Activated T-cell treated with anti-CD3 and anti-CD28 coated beads, Interleukin-2, amount 50 U/mL, for 72 hours (primary cell): Measurements from ENCODE around the gene CABLES1. TPM values are rescaled to one million over a fixed set of nuclear protein-coding genes. Genes with fewer than 3 reads are reported as not detected.
"Not testable (repeated sequence)": the region's sequence is repeated elsewhere in the genome, so short reads cannot be mapped to it uniquely, and the experiment has no call there.

Source experiments
- ATAC-seq, 2 donors: fragments of 150-1000 bp; cut with Tn5 transposase; replicated peaks in 1 of 2; 2 replicates each; pipeline ENCODE4 v1.10.0; 2021; ENCODE audit warnings: moderate library complexity in 2 of 2, mild to moderate bottlenecking in 1 of 2
- DNase-seq, 2 donors: peaks; one replicate each; pipeline ENCODE4 v3.0.0; 2021 to 2022; ENCODE audit warnings: mixed read lengths in 1 of 2
- H3K27ac Mint-ChIP-seq: one replicate; pipeline ENCODE4 v1.8.0; 2022; ENCODE audit warnings: mild to moderate bottlenecking, moderate library complexity, mixed read lengths
- H3K27me3 Mint-ChIP-seq: one replicate; pipeline ENCODE4 v1.8.0; 2022; ENCODE audit warnings: low read depth, mixed read lengths
- H3K36me3 Mint-ChIP-seq, 2 donors: one replicate each; pipeline ENCODE4 v1.8.0; 2022; ENCODE audit warnings: mixed read lengths in 2 of 2, mild to moderate bottlenecking in 1 of 2; ENCODE audit not compliant: insufficient read depth in 2 of 2
- H3K4me1 Mint-ChIP-seq: one replicate; pipeline ENCODE4 v1.8.0; 2022; ENCODE audit warnings: low read depth, mixed read lengths
- H3K4me3 Mint-ChIP-seq, 2 donors: one replicate each; pipeline ENCODE4 v1.8.0; 2022; ENCODE audit warnings: mild to moderate bottlenecking in 2 of 2, mixed read lengths in 2 of 2, moderate library complexity in 2 of 2
- H3K9me3 Mint-ChIP-seq, 2 donors: one replicate each; pipeline ENCODE4 v1.8.0; 2022; ENCODE audit warnings: mixed read lengths in 2 of 2
- total RNA-seq, 2 donors: library from RNA; stranded (reverse); gene quantifications; one replicate each; pipeline ENCODE4 v1.2.3, GENCODE V29; 2022

The CABLES1 gene
- total RNA-seq, 2 donors from 2014 or later, result 5.5 to 15.0 TPM

DNA sequence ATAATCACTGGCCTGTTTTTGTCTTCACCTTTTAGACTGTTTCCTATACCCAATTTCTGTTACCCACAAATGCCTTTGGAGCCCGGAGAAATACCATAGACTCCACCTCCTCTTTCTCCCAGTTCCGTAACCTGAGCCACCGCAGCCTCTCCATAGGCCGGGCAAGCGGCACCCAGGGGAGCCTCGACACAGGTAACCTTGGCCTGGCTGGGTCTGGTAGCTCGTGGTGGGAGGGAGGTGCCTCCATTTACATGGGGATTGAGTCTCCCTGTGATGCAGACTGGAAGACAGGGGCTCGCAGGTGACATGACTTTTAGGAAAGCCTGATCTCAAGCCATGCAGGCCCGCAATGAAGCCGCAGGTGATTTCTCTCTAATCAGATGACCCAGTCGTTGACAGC is 100.6 kb downstream of the CABLES1 start:
- ATAC-seq, result no peak
- Mint-ChIP-seq H3K4me1 (peaks cover 65% of the 10 kb centered on the region), H3K9me3 (no peaks in the 10 kb centered on the region), H3K27ac (no peak overlapping the region), H3K36me3 (peaks cover 0 to 10% of the 10 kb centered on the region in 2 donors), H3K4me3 (no peak overlapping the region), H3K27me3 (no peaks in the 10 kb centered on the region)
- no peak for DNase-seq

DNA sequence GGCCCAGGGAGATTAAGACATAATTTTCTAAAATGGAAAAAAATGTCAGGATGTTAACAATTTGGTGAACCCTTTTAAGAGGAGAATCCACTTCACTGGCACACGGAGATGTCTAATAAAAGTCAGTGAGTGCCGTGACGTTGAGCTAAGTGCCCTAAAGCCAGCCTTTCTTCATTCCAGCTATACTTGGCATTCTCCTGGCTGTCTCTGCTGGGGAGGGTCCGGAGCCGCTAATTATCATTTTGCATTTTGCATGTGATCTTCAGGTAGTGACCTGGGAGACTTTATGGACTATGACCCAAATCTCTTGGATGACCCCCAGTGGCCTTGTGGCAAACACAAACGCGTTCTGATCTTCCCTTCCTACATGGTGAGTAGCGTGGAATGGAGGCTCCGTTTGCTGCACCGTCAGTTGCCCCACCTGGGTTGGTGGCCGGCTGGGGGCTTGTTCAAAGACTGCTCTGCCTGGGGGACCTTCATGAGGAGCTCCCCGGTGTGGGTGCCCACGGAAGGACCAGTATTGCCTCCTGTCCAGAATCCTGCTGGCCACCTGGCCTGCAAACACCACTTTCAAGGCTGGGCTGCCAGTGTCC is 101.7 kb downstream of the CABLES1 start:
- H3K36me3 Mint-ChIP-seq, result peaks cover 0 to 6% of the 10 kb centered on the region in 2 donors
- no peaks in the 10 kb centered on the region for H3K27me3 Mint-ChIP-seq
- H3K4me3 Mint-ChIP-seq, result peak overlapping the region in 1 of 2 donors; percentile 5
- H3K4me1 Mint-ChIP-seq, result peaks cover 60% of the 10 kb centered on the region
- H3K9me3 Mint-ChIP-seq, result no peaks in the 10 kb centered on the region
- no peak for DNase-seq
- no peak overlapping the region for H3K27ac Mint-ChIP-seq
- no peak for ATAC-seq

DNA sequence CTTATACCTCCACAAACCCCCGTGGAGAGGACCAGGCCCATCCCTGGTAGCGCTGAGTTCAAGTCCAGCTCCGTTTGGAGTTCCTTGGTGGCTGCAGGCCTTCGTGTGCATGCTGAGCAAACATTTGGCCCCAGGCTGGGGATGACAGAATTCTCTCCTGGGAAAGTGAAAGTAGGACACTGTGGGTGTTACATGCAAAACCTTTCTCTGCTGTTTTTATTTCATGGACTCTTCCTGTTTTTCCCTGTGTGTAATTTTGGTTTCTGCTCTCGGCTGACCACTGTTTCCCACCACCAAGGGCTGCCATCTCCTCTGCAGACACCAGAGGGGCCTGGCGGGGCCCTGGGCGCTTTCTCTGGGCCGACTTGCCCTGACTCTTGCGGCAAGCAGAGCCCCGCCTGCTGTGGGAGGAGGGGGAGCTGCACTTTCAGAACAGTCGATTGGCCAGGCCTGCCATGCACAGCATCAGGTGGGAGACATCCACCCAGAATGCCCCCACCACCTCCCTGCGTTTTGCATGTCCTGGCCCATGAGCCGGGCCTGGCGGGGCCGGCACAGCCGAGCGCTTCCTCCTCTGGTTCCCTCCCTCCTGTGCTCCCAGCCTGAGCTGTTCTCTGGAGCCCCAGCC is 102.4 kb downstream of the CABLES1 start:
- Mint-ChIP-seq H3K27me3 (no peaks in the 10 kb centered on the region), H3K4me1 (peaks cover 56% of the 10 kb centered on the region), H3K9me3 (no peaks in the 10 kb centered on the region), H3K27ac (peak overlapping the region; percentile 39), H3K4me3 (peak overlapping the region; percentile 77 to 78), H3K36me3 (peaks cover 0 to 3% of the 10 kb centered on the region in 2 donors)
- ATAC-seq (peak; percentile 79 to 81), DNase-seq (peak; percentile 59 to 61)

DNA sequence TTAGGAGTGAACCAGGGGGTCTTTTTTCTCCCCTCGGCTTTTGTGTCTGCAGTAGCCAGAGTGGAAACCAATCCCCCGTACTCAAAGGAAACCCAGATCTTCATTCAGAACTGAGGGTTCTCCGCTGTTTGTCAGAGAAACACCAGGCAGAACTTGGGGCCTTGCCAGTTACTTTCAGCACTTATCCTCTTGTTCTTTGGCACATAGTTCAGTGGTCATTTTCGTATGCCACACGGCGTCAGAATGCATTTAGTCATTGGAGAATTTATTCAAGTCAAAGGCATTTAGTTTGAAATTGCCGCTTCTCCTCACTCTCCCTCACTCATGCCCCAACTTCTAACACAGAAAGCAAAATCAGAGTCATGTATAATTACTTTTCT is 102.9 kb downstream of the CABLES1 start:
- no peaks in the 10 kb centered on the region for H3K36me3 Mint-ChIP-seq
- no peaks in the 10 kb centered on the region for H3K27me3 Mint-ChIP-seq
- H3K4me1 Mint-ChIP-seq, result peaks cover 51% of the 10 kb centered on the region
- H3K9me3 Mint-ChIP-seq, result no peaks in the 10 kb centered on the region
- no peak for DNase-seq
- no peak for ATAC-seq
- peak overlapping the region; percentile 85 for H3K27ac Mint-ChIP-seq
- peak overlapping the region; percentile 77 to 78 for H3K4me3 Mint-ChIP-seq

DNA sequence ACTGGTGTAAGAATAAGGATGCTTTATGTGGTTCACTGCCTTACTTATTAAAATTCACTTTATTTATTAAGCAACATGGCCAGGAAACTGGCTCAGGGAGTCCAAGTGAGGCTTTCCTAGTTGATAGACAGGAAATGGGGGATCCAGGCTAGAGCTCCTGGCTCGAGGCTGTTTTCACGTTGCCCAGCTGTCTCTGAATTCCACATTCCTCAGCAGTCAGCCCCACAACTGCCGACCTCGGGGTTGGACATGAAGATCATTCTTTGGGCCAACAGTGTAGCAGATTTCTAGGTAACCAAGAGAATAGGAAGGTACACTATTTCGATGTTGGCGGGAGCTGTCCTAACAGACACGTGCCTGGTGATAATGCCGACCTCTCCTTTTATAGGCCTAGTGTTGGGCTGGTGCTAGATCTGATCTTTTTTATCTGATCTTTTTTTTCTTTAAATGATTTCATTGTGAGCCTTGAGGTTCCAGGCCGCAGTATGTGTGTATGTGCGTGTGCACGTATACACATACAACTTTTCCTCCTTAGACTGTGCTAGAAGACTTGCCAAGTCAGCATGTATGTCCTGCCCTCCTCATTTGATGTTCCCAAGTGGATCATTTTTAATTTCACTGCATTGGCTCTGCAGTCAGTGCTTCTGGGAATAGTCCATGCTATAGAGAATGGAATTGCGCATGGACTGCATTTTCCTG is 103.5 kb downstream of the CABLES1 start:
- H3K36me3 Mint-ChIP-seq, result no peaks in the 10 kb centered on the region
- H3K4me1 Mint-ChIP-seq, result peaks cover 45% of the 10 kb centered on the region
- no peaks in the 10 kb centered on the region for H3K27me3 Mint-ChIP-seq
- DNase-seq (no peak), ATAC-seq (no peak)
- peak overlapping the region; percentile 85 for H3K27ac Mint-ChIP-seq
- peak overlapping the region; percentile 77 to 78 for H3K4me3 Mint-ChIP-seq
- no peaks in the 10 kb centered on the region for H3K9me3 Mint-ChIP-seq

DNA sequence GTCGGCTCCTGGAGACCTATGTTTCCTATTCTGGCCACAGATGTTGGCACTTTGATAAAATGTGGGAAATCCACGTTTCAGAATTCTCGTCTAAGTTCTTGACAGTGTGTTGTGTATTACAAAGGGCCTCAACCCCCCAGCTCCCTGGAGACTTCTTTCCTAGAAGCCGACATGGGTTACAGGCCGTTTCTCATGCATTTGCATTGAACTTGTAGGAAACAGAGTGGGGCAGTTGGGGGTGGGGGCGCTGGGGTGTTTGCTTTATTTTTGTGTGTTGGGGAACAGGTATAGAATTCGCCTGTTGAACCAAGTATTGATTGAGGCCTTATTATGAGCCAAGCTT is 104.0 kb downstream of the CABLES1 start:
- Mint-ChIP-seq H3K4me1 (peaks cover 40% of the 10 kb centered on the region), H3K4me3 (no peak overlapping the region), H3K27me3 (no peaks in the 10 kb centered on the region), H3K27ac (no peak overlapping the region), H3K9me3 (no peaks in the 10 kb centered on the region), H3K36me3 (no peaks in the 10 kb centered on the region)
- no peak for ATAC-seq
- no peak for DNase-seq

DNA sequence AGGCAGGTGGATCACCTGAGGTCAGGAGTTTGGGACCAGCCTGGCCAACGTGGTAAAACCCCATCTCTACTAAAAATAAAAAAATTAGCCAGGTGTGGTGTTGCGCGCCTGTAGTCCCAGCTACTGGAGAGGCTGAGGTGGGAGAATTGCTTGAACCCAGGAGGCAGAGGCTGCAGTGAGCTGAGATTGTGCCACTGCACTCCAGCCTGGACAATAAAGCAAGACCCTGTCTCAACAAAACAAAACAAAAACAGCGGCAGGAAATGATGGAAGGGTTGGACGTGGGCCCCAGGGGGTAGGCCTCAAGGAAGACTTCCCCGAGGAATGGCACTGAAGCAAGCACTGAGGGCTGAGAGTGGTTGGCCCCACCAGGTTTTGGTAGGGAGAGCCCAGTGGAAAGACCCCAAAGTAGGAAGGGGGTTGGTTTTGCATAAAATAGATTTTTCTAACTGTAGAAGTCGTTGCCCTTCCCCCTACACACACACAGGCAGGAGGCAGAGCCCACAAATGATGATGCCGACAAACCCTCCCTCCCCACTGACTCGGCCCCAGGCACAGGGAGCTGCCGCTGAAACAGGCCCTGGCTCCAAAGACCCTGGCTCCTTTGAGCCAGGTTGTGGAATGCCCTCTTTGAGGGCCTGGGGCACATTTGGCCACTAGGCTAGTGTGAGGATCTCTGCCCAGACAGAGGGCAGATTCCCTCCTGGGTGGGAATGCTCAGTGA is 104.8 kb downstream of the CABLES1 start:
- DNase-seq, result no peak
- Mint-ChIP-seq H3K4me1 (peaks cover 36% of the 10 kb centered on the region), H3K27ac (no peak overlapping the region), H3K36me3 (no peaks in the 10 kb centered on the region), H3K4me3 (no peak overlapping the region), H3K27me3 (no peaks in the 10 kb centered on the region), H3K9me3 (no peaks in the 10 kb centered on the region)
- ATAC-seq, result no peak

DNA sequence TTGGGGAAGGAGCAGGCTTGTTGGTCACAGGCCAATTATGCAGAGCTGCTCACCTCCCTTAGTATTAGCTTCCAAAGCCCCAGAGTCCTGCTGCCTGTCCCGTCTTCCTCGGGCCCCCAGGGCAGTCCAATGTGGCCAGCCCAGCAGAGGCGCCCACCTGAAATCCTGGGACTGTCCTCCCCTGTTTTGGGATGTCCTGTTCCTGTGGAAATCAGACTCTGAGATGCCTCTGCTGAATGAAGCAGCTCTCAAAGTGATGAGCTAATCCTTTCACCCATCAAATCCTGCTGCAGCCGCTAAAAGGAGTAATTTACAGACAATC is 105.3 kb downstream of the CABLES1 start:
- Mint-ChIP-seq H3K27ac (no peak overlapping the region), H3K36me3 (no peaks in the 10 kb centered on the region), H3K9me3 (no peaks in the 10 kb centered on the region), H3K4me3 (no peak overlapping the region), H3K27me3 (no peaks in the 10 kb centered on the region), H3K4me1 (peaks cover 36% of the 10 kb centered on the region)
- no peak for ATAC-seq
- no peak for DNase-seq

DNA sequence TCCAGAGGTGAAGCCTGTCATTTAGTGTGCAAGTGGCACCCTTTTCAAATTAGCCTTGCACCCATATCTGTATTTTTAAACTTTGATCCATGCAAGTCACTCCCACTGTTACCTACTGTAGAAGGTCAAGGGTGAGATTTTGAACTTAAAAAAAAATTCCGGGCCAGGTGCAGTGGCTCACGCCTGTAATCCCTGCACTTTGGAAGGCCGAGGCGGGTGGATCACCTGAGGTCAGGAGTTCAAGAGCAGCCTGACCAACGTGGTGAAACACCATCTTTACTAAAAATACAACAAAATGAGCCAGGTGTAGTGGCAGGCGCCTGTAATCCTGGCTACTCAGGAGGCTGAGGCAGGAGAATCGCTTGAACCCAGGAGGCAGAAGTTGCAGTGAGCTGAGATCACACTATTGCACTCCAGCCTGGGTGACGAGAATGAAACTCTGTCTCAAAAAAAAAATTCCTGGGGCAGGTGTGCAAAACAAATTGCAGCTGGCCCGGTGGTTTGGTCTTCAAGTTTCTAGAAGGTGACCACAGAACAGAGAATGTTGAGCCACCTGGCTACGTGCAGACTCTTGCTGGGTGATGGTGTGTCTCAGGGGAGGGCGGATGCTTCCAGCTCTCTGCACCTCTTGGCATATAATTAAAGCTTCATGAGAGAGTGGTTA is 106.7 kb downstream of the CABLES1 start:
- not testable (repeated sequence) for H3K4me3 Mint-ChIP-seq, DNase-seq, H3K27ac Mint-ChIP-seq, H3K9me3 Mint-ChIP-seq, H3K27me3 Mint-ChIP-seq, H3K36me3 Mint-ChIP-seq, ATAC-seq
- peaks cover 29% of the 10 kb centered on the region for H3K4me1 Mint-ChIP-seq

DNA sequence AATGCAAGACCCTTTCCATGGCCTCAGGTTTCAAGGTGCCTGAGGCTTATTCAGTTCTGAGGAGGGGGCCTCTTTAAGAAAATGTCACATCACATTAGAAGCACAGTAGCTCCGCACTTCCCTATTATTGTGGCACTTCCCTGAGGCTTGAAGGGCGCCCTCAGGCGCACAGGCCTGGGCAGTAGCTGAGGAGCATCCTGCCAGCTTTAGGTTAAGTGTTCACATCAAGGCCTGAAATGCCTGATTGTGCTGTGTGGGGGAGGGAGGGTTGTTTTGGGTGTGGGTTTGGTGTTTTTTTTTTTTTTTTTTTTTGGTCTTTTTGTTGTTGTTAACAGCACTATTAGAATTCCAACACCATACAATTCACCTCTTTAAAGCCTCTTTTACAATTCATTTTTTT is 107.9 kb downstream of the CABLES1 start:
- no peaks in the 10 kb centered on the region for H3K9me3 Mint-ChIP-seq
- no peak overlapping the region for H3K4me3 Mint-ChIP-seq
- no peak overlapping the region for H3K27ac Mint-ChIP-seq
- H3K4me1 Mint-ChIP-seq, result peaks cover 17% of the 10 kb centered on the region
- peaks cover 0 to under 1% of the 10 kb centered on the region in 2 donors for H3K36me3 Mint-ChIP-seq
- DNase-seq, result no peak
- H3K27me3 Mint-ChIP-seq, result no peaks in the 10 kb centered on the region
- no peak for ATAC-seq

DNA sequence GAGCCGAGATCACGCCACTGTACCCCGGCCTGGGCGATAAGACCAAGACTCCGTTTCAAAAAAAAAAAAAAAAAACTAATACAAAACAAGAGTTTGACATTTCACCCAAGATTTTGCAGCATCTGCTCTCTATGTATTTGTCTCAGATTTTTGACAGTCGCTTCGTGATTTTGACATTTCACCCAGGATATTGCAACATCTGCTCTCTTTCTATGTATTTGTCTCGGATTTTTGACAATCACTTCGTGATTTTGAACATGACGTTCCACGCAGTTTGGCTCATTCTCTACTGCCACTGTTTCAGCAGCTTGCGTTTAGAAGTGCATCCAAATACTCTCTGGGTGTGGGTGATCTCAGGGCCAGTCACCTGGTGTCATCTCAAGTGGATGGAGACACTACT is 108.5 kb downstream of the CABLES1 start:
- ATAC-seq (no peak), DNase-seq (no peak)
- H3K36me3 Mint-ChIP-seq, result peaks cover 0 to 1% of the 10 kb centered on the region in 2 donors
- no peak overlapping the region for H3K4me3 Mint-ChIP-seq
- H3K9me3 Mint-ChIP-seq, result no peaks in the 10 kb centered on the region
- no peaks in the 10 kb centered on the region for H3K27me3 Mint-ChIP-seq
- H3K27ac Mint-ChIP-seq, result no peak overlapping the region
- H3K4me1 Mint-ChIP-seq, result peaks cover 11% of the 10 kb centered on the region

DNA sequence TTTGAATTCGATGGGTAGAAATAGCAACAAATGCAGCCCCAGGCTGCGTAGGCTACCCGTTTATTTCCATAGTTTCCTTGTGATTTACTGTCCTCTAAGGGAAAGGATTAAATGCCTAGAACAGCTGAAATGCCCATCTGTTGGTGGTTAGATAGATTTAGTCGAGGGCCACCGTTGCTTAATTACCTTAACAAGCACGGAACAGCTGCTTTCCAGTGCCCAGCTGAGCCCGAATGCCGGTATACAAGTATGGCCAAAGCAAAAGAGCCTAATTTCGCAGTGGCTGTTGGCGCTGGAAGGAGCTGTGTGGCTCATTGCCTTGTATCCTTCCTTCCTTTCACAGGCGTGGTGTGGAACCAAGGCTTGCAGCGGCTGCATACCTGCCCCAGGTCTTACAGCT is 109.1 kb downstream of the CABLES1 start:
- ATAC-seq (no peak), DNase-seq (no peak)
- Mint-ChIP-seq H3K27ac (no peak overlapping the region), H3K36me3 (peaks cover 0 to 1% of the 10 kb centered on the region in 2 donors), H3K27me3 (no peaks in the 10 kb centered on the region), H3K9me3 (no peaks in the 10 kb centered on the region), H3K4me3 (no peak overlapping the region), H3K4me1 (peaks cover 7% of the 10 kb centered on the region)

DNA sequence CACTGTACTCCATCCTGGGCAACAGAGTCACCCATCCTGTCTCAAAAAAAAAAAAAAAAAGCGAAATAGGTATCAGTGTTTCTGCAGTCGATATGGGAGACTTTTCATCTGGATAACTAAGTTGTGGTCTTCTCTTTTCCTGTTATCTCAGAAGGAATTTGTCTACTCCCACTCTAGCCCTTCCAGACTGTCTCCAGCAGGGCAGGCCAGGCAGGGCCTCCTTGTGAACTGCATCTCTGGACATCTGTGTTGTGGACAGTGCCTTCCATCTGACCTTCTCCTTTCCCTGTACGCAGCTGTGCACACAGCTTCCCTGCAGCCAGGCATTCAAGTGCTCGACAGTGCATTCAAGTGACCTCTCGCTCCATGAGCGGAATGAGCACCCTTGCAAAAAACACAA is 110.2 kb downstream of the CABLES1 start:
- H3K9me3 Mint-ChIP-seq, result no peaks in the 10 kb centered on the region
- H3K4me1 Mint-ChIP-seq, result peaks cover 7% of the 10 kb centered on the region
- H3K36me3 Mint-ChIP-seq, result peaks cover 0 to 1% of the 10 kb centered on the region in 2 donors
- ATAC-seq, result no peak
- H3K4me3 Mint-ChIP-seq, result no peak overlapping the region
- no peak overlapping the region for H3K27ac Mint-ChIP-seq
- DNase-seq, result no peak
- no peaks in the 10 kb centered on the region for H3K27me3 Mint-ChIP-seq
